Activated B cell treated with CpG ODN at 0.5 μM for 24 hours (primary cell): ENCODE data around the gene DUSP5. TPM values are rescaled to one million over a fixed set of nuclear protein-coding genes. Genes with fewer than 3 reads are reported as not detected.

Experiments
- ATAC-seq: fragments of 200-7000 bp; cut with Tn5 transposase; one replicate; pipeline ENCODE4 v1.10.0; 2021; ENCODE audit warnings: low read depth, mild to moderate bottlenecking, moderate library complexity
- CTCF ChIA-PET: fragments of 350-600 bp; sonication (Branson Sonifier 250); formaldehyde crosslinking; loops from one replicate; lab custom pipeline; 2021; ENCODE audit warnings: antibody characterized with exemption; lab: Charles Lee
- POLR2A ChIA-PET: fragments of 350-600 bp; sonication (Branson Sonifier 250); formaldehyde crosslinking; loops from one replicate; lab custom pipeline; 2021; ENCODE audit warnings: antibody characterized with exemption; lab: Charles Lee
- DNase-seq: peaks from one replicate; pipeline ENCODE4 v3.0.0; 2022
- H3K27ac Mint-ChIP-seq: one replicate; pipeline ENCODE4 v1.8.0; 2020; ENCODE audit warnings: mixed read lengths
- H3K27me3 Mint-ChIP-seq: one replicate; pipeline ENCODE4 v1.8.0; 2021; ENCODE audit warnings: mixed read lengths
- H3K36me3 Mint-ChIP-seq: one replicate; pipeline ENCODE4 v1.8.0; 2021; ENCODE audit warnings: low read depth, mixed read lengths
- H3K4me1 Mint-ChIP-seq: one replicate; pipeline ENCODE4 v1.8.0; 2021; ENCODE audit warnings: mixed read lengths
- H3K4me3 Mint-ChIP-seq: one replicate; pipeline ENCODE4 v1.8.0; 2020; ENCODE audit warnings: mild to moderate bottlenecking, mixed read lengths
- H3K9me3 Mint-ChIP-seq: one replicate; pipeline ENCODE4 v1.8.0; 2020; ENCODE audit warnings: mixed read lengths
- intact Hi-C: fragments of 100-400 bp; cut with micrococcal nuclease; formaldehyde crosslinking; loops from one replicate; pipeline ENCODE4 v1.15.1; 2024
- total RNA-seq: library from RNA; stranded (reverse); gene quantifications from 2 replicates; pipeline ENCODE4 v1.2.3, GENCODE V29; 2022
- TF ChIP-seq, protein P1 (sequence below): fragments of 200-600 bp; IDR thresholded peaks from one replicate; pipeline ENCODE4 v1.8.0; 2022; ENCODE audit warnings: antibody characterized with exemption, mild to moderate bottlenecking

Gene DUSP5
- total RNA-seq, 1 donor from 2014 or later, result 26.1 TPM

- ChIA-PET POLR2A (interaction anchor here (0.6 kb wide), 1 partner anchor 32 kb away, joined by 6 read pairs; no protein-coding TSS in a partner anchor), CTCF (interaction anchor here (0.7 to 1.3 kb wide), 3 partner anchors 10 to 262 kb away, joined by 3 to 4 read pairs (median 3); no protein-coding TSS in a partner anchor)
- H3K36me3 Mint-ChIP-seq, result no peaks in the 10 kb centered on the region
- peaks cover 15% of the 10 kb centered on the region for H3K27me3 Mint-ChIP-seq
- H3K9me3 Mint-ChIP-seq, result no peaks in the 10 kb centered on the region
- intact Hi-C loops, result loop anchor here (5.0 kb wide), 1 partner anchor 34 kb away; no protein-coding TSS in a partner anchor
- no peak overlapping the region for H3K4me3 Mint-ChIP-seq
- TF ChIP-seq, protein P1, sequence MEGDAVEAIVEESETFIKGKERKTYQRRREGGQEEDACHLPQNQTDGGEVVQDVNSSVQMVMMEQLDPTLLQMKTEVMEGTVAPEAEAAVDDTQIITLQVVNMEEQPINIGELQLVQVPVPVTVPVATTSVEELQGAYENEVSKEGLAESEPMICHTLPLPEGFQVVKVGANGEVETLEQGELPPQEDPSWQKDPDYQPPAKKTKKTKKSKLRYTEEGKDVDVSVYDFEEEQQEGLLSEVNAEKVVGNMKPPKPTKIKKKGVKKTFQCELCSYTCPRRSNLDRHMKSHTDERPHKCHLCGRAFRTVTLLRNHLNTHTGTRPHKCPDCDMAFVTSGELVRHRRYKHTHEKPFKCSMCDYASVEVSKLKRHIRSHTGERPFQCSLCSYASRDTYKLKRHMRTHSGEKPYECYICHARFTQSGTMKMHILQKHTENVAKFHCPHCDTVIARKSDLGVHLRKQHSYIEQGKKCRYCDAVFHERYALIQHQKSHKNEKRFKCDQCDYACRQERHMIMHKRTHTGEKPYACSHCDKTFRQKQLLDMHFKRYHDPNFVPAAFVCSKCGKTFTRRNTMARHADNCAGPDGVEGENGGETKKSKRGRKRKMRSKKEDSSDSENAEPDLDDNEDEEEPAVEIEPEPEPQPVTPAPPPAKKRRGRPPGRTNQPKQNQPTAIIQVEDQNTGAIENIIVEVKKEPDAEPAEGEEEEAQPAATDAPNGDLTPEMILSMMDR, result no peak
- H3K4me1 Mint-ChIP-seq, result peaks cover 2% of the 10 kb centered on the region
- ATAC-seq (no peak), DNase-seq (no peak)
- H3K27ac Mint-ChIP-seq, result no peak overlapping the region
Measured at GRCh38 chr10:110558041-110558440, 60.3 kb downstream of the DUSP5 start.

DNA sequence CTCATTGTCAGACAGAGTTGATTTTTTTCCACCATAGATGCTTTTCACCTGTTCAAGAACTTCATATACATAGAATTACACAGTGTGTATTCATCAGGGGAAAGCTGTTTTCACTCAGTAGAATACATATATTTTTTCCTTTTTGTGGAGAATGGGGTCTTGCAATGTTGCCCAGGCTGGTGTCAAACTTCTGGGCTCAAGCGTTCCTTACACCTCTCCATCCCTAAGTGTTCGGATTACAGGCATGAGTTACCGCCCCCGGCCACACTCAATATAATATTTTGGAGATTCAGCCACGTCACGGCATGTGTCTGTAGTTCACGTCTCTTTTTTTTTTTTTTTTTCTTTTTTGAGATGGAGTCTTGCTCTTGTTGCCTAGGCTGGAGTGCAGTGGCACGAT is 62.3 kb downstream of the DUSP5 start:
- Mint-ChIP-seq H3K36me3 (no peaks in the 10 kb centered on the region), H3K4me3 (no peak overlapping the region), H3K9me3 (no peaks in the 10 kb centered on the region), H3K27ac (no peak overlapping the region), H3K27me3 (peaks cover 12% of the 10 kb centered on the region), H3K4me1 (peaks cover 2% of the 10 kb centered on the region)
- intact Hi-C loops, result no loop called here
- POLR2A ChIA-PET, result interaction anchor here (0.7 kb wide), 1 partner anchor 254 kb away, joined by 9 read pairs; no protein-coding TSS in a partner anchor
- TF ChIP-seq, protein P1, result no peak
- DNase-seq (no peak), ATAC-seq (no peak)
- CTCF ChIA-PET, result interaction anchor here (1.1 kb wide), 1 partner anchor 40 kb away, joined by 3 read pairs; no protein-coding TSS in a partner anchor

Other genes starting within 250 kb of the DUSP5 start
- gene SMNDC1, start 193.0 kb upstream of the DUSP5 start, total RNA-seq, result 32.7 and 35.6 TPM in 2 replicates
- gene SMC3, start 69.8 kb downstream of the DUSP5 start, total RNA-seq, result 41.1 and 43.3 TPM in 2 replicates
- 0.02 TPM in 2 replicates for gene RBM20, start 146.4 kb downstream of the DUSP5 start, total RNA-seq